ENCODE data around the gene SLC25A1. TPM values are rescaled to one million over a fixed set of nuclear protein-coding genes. Genes with fewer than 3 reads are reported as not detected.
A peak's percentile ranks its signal among the peaks of the same experiment; 100 is the strongest.

The SLC25A1 gene
- total RNA-seq, 1 donor from 2014 or later, result 99.8 TPM

- Mint-ChIP-seq H3K4me3 (ENCODE audit: low read depth) (no peak overlapping the region), H3K4me1 (ENCODE audit: low read depth) (peaks cover 4% of the 10 kb centered on the region), H3K36me3 (ENCODE audit: insufficient read depth) (no peaks in the 10 kb centered on the region), H3K27ac (no peak overlapping the region), H3K9me3 (ENCODE audit: low read depth) (no peaks in the 10 kb centered on the region), H3K27me3 (peaks cover 63% of the 10 kb centered on the region)
- TF ChIP-seq CTCF (IDR thresholded peaks at IDR 0.05; ENCODE audit: unreplicated experiment), result no peak
- no peak for DNase-seq (ENCODE audit: low spot score, unreplicated experiment)
Observed at GRCh38 chr22:19149047-19149883, 29.3 kb downstream of the SLC25A1 start.

GRCh38 chr22:19148417-19149046, 30.0 kb downstream of the SLC25A1 start:
- DNase-seq (ENCODE audit: low spot score, unreplicated experiment), result no peak
- H3K4me3 Mint-ChIP-seq (ENCODE audit: low read depth), result no peak overlapping the region
- H3K36me3 Mint-ChIP-seq (ENCODE audit: insufficient read depth), result no peaks in the 10 kb centered on the region
- peaks cover 59% of the 10 kb centered on the region for H3K27me3 Mint-ChIP-seq
- no peak overlapping the region for H3K27ac Mint-ChIP-seq
- no peak for TF ChIP-seq CTCF (IDR thresholded peaks at IDR 0.05; ENCODE audit: unreplicated experiment)
- no peaks in the 10 kb centered on the region for H3K9me3 Mint-ChIP-seq (ENCODE audit: low read depth)
- H3K4me1 Mint-ChIP-seq (ENCODE audit: low read depth), result peaks cover 9% of the 10 kb centered on the region

GRCh38 chr22:19147195-19147780, 31.2 kb downstream of the SLC25A1 start:
- no peaks in the 10 kb centered on the region for H3K9me3 Mint-ChIP-seq (ENCODE audit: low read depth)
- peaks cover 12% of the 10 kb centered on the region for H3K4me1 Mint-ChIP-seq (ENCODE audit: low read depth)
- no peak overlapping the region for H3K27ac Mint-ChIP-seq
- no peak for TF ChIP-seq CTCF (IDR thresholded peaks at IDR 0.05; ENCODE audit: unreplicated experiment)
- no peak for DNase-seq (ENCODE audit: low spot score, unreplicated experiment)
- peaks cover 49% of the 10 kb centered on the region for H3K27me3 Mint-ChIP-seq
- H3K36me3 Mint-ChIP-seq (ENCODE audit: insufficient read depth), result no peaks in the 10 kb centered on the region
- no peak overlapping the region for H3K4me3 Mint-ChIP-seq (ENCODE audit: low read depth)

GRCh38 chr22:19146215-19146968, 32.1 kb downstream of the SLC25A1 start:
- Mint-ChIP-seq H3K27ac (no peak overlapping the region), H3K4me1 (ENCODE audit: low read depth) (peaks cover 12% of the 10 kb centered on the region), H3K36me3 (ENCODE audit: insufficient read depth) (no peaks in the 10 kb centered on the region), H3K9me3 (ENCODE audit: low read depth) (no peaks in the 10 kb centered on the region), H3K4me3 (ENCODE audit: low read depth) (no peak overlapping the region), H3K27me3 (peaks cover 41% of the 10 kb centered on the region)
- no peak for TF ChIP-seq CTCF (IDR thresholded peaks at IDR 0.05; ENCODE audit: unreplicated experiment)
- DNase-seq (ENCODE audit: low spot score, unreplicated experiment), result no peak

- Mint-ChIP-seq H3K27ac (peak overlapping the region; percentile 95), H3K27me3 (peaks cover 30% of the 10 kb centered on the region), H3K4me3 (ENCODE audit: low read depth) (peak overlapping the region; percentile 94), H3K36me3 (ENCODE audit: insufficient read depth) (peaks cover 1% of the 10 kb centered on the region), H3K4me1 (ENCODE audit: low read depth) (peaks cover 12% of the 10 kb centered on the region), H3K9me3 (ENCODE audit: low read depth) (no peaks in the 10 kb centered on the region)
- TF ChIP-seq CTCF (IDR thresholded peaks at IDR 0.05; ENCODE audit: unreplicated experiment), result no peak
- no peak for DNase-seq (ENCODE audit: low spot score, unreplicated experiment)
Observed at GRCh38 chr22:19143967-19144400, 34.6 kb downstream of the SLC25A1 start.
